GM12878 (cell line): Measurements from ENCODE around the gene TAC3. TPM values are rescaled to one million over a fixed set of nuclear protein-coding genes. Genes with fewer than 3 reads are reported as not detected.
"Not testable (repeated sequence)": the region's sequence is repeated elsewhere in the genome, so short reads cannot be mapped to it uniquely, and the experiment has no call there.

Source experiments
- ATAC-seq: fragments of 200-7000 bp; cut with Tn5 transposase; 3 replicates; pipeline ENCODE4 v1.9.1; 2020; ENCODE audit warnings: mild to moderate bottlenecking, moderate library complexity
- BruUV-seq: library from RNA; stranded (reverse); fragments of 400-500 nt; replicated peaks from 2 replicates; lab custom pipeline; 2021; lab: Mats Ljungman, UMichigan
- CTCF ChIA-PET: fragments of 300-600 bp; sonication (Branson Sonifier 250); formaldehyde crosslinking; extraction: SDS; loops from one replicate; lab custom pipeline; 2021; ENCODE audit warnings: inconsistent platforms; lab: Yijun Ruan, JAX
- POLR2A ChIA-PET: fragments of 350-600 bp; formaldehyde crosslinking; extraction: SDS; loops from one replicate; lab custom pipeline; 2021; ENCODE audit warnings: inconsistent platforms; lab: Charles Lee
- RAD21 ChIA-PET: fragments of 300-600 bp; sonication (Branson Sonifier 250); formaldehyde crosslinking; loops from one replicate; lab custom pipeline; 2023; ENCODE audit warnings: antibody characterized with exemption; ENCODE audit not compliant: unreplicated experiment; lab: Charles Lee
- SMC1A ChIA-PET: fragments of 300-600 bp; sonication (Branson Sonifier 250); formaldehyde crosslinking; loops from one replicate; lab custom pipeline; 2023; ENCODE audit not compliant: unreplicated experiment, uncharacterized antibody; lab: Charles Lee
- DNase-seq: peaks from one replicate; pipeline ENCODE4 v3.0.0-alpha.2; 2011; ENCODE audit warnings: low read depth, low spot score
- FAIRE-seq: peaks from 3 replicates; lab custom pipeline; 2011; peaks lifted over from hg19 to GRCh38; lab: Jason Lieb, UNC
- H2AFZ ChIP-seq: 2 replicates; pipeline ENCODE4 v1.6.0; 2011; ENCODE audit warnings: low read depth, low read length, control low read depth; ENCODE audit not compliant: control insufficient read depth
- H3K27ac ChIP-seq: 2 replicates; pipeline ENCODE4 v1.5.1; 2011; ENCODE audit warnings: control low read depth; ENCODE audit not compliant: control insufficient read depth, insufficient read depth
- H3K27me3 ChIP-seq, 2 experiments: replicated peaks in 1 of 2; 2 replicates each; pipeline versions ENCODE4 v1.6.0 to v1.6.1; 2011; ENCODE audit warnings: low read length in 1 of 2; ENCODE audit not compliant: control insufficient read depth in 2 of 2, insufficient read depth in 2 of 2
- H3K36me3 ChIP-seq, 2 experiments: 2 replicates each; pipeline ENCODE4 v1.5.1; 2011; ENCODE audit warnings: low read length in 1 of 2; ENCODE audit not compliant: control insufficient read depth in 2 of 2, insufficient read depth in 2 of 2
- H3K4me1 ChIP-seq: 2 replicates; pipeline ENCODE4 v1.6.1; 2011; ENCODE audit warnings: mild to moderate bottlenecking, low read length, moderate library complexity, mixed read lengths; ENCODE audit not compliant: control insufficient read depth, insufficient read depth
- H3K4me2 ChIP-seq: 2 replicates; pipeline ENCODE4 v1.6.0; 2011; ENCODE audit warnings: control low read depth; ENCODE audit not compliant: control insufficient read depth, insufficient read depth
- H3K4me3 ChIP-seq: fragments of 200-600 bp; sonication (generic); 2 replicates; pipeline ENCODE4 v1.5.1; 2016
- H3K79me2 ChIP-seq: 2 replicates; pipeline ENCODE4 v1.6.0; 2011; ENCODE audit warnings: low read length; ENCODE audit not compliant: control insufficient read depth, insufficient read depth
- H3K9ac ChIP-seq: 2 replicates; pipeline ENCODE4 v1.8.0; 2011; ENCODE audit warnings: low read length, control low read depth, mixed read lengths; ENCODE audit not compliant: control insufficient read depth, insufficient read depth
- H3K9me3 ChIP-seq: replicated peaks from 3 replicates; pipeline ENCODE4 v1.5.1; 2011; ENCODE audit warnings: mild to moderate bottlenecking, low read length; ENCODE audit not compliant: control insufficient read depth, insufficient read depth
- H4K20me1 ChIP-seq: 2 replicates; pipeline ENCODE4 v1.6.0; 2011; ENCODE audit not compliant: control insufficient read depth, insufficient read depth
- CEBPB ChIP-seq, 2 experiments: fragments of 150-350 bp in 1 of 2; IDR thresholded peaks; 2 replicates each; pipeline ENCODE4 v1.6.1; 2012 to 2014; ENCODE audit warnings: low read depth in 2 of 2, low read length in 2 of 2, borderline replicate concordance in 1 of 2, inconsistent platforms in 1 of 2
- FOXM1 ChIP-seq: IDR thresholded peaks from 2 replicates; pipeline ENCODE4 v1.6.1; 2012; ENCODE audit warnings: low read depth, mild to moderate bottlenecking, inconsistent platforms, low read length, moderate library complexity
- GABPA ChIP-seq: IDR thresholded peaks from 2 replicates; pipeline ENCODE4 v1.6.1; 2014; ENCODE audit warnings: antibody characterized with exemption, low read depth, mild to moderate bottlenecking, inconsistent platforms
- HDGF ChIP-seq: fragments of 450-650 bp; IDR thresholded peaks from 2 replicates; pipeline ENCODE4 v1.6.1; 2016; ENCODE audit warnings: antibody characterized with exemption
- IKZF1 ChIP-seq: fragments of 450-650 bp; conservative IDR thresholded peaks from 2 replicates; pipeline ENCODE4 v1.6.1; 2017; ENCODE audit warnings: antibody characterized with exemption, mild to moderate bottlenecking
- IRF3 ChIP-seq: fragments of 450-650 bp; IDR thresholded peaks from 2 replicates; pipeline ENCODE4 v1.6.1; 2014; ENCODE audit warnings: mild to moderate bottlenecking
- MTA3 ChIP-seq: IDR thresholded peaks from 2 replicates; pipeline ENCODE4 v1.6.1; 2012; ENCODE audit warnings: low read length, inconsistent platforms, borderline replicate concordance
- SP1 ChIP-seq: IDR thresholded peaks from one replicate; pipeline ENCODE4 v1.6.1; 2011; ENCODE audit warnings: low read depth, low read length
- SREBF2 ChIP-seq: IDR thresholded peaks from 2 replicates; pipeline ENCODE4 v1.6.1; 2012; ENCODE audit warnings: mild to moderate bottlenecking, low read length
- SRF ChIP-seq, 2 experiments: IDR thresholded peaks; 2 replicates each; pipeline ENCODE4 v1.6.1; 2011; ENCODE audit warnings: low read depth in 2 of 2, low read length in 2 of 2, mild to moderate bottlenecking in 1 of 2, moderate library complexity in 1 of 2
- WGBS: methylation state at CpG from one replicate; pipeline ENCODE4 v1.1.6; 2016; ENCODE audit warnings: low lambda C conversion rate; ENCODE audit not compliant: insufficient replicate concordance, insufficient coverage; ENCODE audit errors: missing lambda C conversion rate; 5-methylcytosine and 5-hydroxymethylcytosine counted together
- in situ Hi-C: fragments of 300-500 bp; cut with MboI; formaldehyde crosslinking; loops from 9 replicates; pipeline ENCODE4 v1.14.3; 2018; ENCODE audit warnings: mixed read lengths
- intact Hi-C: fragments of 100-400 bp; cut with micrococcal nuclease; formaldehyde crosslinking; loops from one replicate; pipeline ENCODE4 v1.14.2; 2022; ENCODE audit not compliant: unreplicated experiment
- polyA plus RNA-seq, 11 experiments: library from polyadenylated mRNA; depleted of rRNA in 4 of 11; unstranded in 6 of 11; stranded (reverse) in 5 of 11; fragments of >200 nt; fragmentation: Nextera tagmentation in 4 of 11; fragmentation: Illumina TruSeq in 1 of 11; extraction: Ambion mirVana in 4 of 11; extraction: Trizol in 1 of 11; gene quantifications; 1 replicate in 1 of 11; 2 replicates in 10 of 11; pipeline versions ENCODE4 v1.2.1 to v1.2.3, GENCODE V29; 2011 to 2016; ENCODE audit warnings: inconsistent platforms in 2 of 11, missing spikeins in 2 of 11, low read depth in 1 of 11
- total RNA-seq, 4 experiments: library from RNA; depleted of rRNA in 3 of 4; stranded (reverse); fragments of >200 nt in 3 of 4; fragmentation: Illumina TruSeq in 1 of 4; extraction: Trizol in 1 of 4; gene quantifications; 2 replicates each; pipeline versions ENCODE4 v1.2.1 to v1.2.3, GENCODE V29; 2013 to 2021

TAC3 gene
- total and polyA plus RNA-seq, 10 of the 15 experiments (the other 5 are each of a cell fraction or from before 2014, with no cell fraction given), result 0.11 to 0.18 (median 0.13) TPM; not detected in 7

GRCh38 chr12:57027011-57027804 lies 10.9 kb upstream of the TAC3 start (continued):
- TF ChIP-seq IKZF1, result no peak

- H3K4me1 ChIP-seq, result no peaks in the 10 kb centered on the region
- no peaks in the 10 kb centered on the region for H3K79me2 ChIP-seq
- no peaks in the 10 kb centered on the region; a peak in 1 of 4 replicates for H3K27me3 ChIP-seq
- H3K4me3 ChIP-seq, result no peak overlapping the region
- no peak for FAIRE-seq
- in situ Hi-C loops, result no loop called here
- H3K36me3 ChIP-seq, result no peaks in the 10 kb centered on the region
- no peaks in the 10 kb centered on the region for H4K20me1 ChIP-seq
- no peak overlapping the region for H3K27ac ChIP-seq
- TF ChIP-seq HDGF, result no peak
- no peak for TF ChIP-seq SREBF2
- TF ChIP-seq CEBPB (IDR thresholded peaks at IDR 0.05; ENCODE audit: borderline replicate concordance in 1 of 2, low read depth in 2 of 2, low read length in 2 of 2), result no peak
- TF ChIP-seq GABPA, result no peak
- TF ChIP-seq SP1, result no peak
- no peak for TF ChIP-seq SRF (IDR thresholded peaks at IDR 0.05; ENCODE audit: low read depth in 2 of 2, low read length in 2 of 2)
- TF ChIP-seq MTA3, result no peak
- no peak for TF ChIP-seq FOXM1
- no peak for TF ChIP-seq IRF3
- ATAC-seq, result no peak
- 16% methylated on average over 2 of the region's 2 CpGs for WGBS
- POLR2A ChIA-PET, result no interaction called here
- H3K9ac ChIP-seq, result no peak overlapping the region
- intact Hi-C loops, result no loop called here
- H2AFZ ChIP-seq, result no peak overlapping the region
- RAD21 ChIA-PET, result interaction anchor here (1.0 kb wide), 1 partner anchor 40 kb away, joined by 3 read pairs; no protein-coding TSS in a partner anchor
- no peak for DNase-seq
- H3K4me2 ChIP-seq, result no peak overlapping the region
- no peaks in the 10 kb centered on the region for H3K9me3 ChIP-seq
- BruUV-seq, result no TSS peak
- SMC1A ChIA-PET, result no interaction called here
- CTCF ChIA-PET, result interaction anchor here (1.3 kb wide), 2 partner anchors 24 to 87 kb away, joined by 3 to 4 read pairs; no protein-coding TSS in a partner anchor
Observed at GRCh38 chr12:57025196-57025595, 8.9 kb upstream of the TAC3 start.

- H3K9ac ChIP-seq, H4K20me1 ChIP-seq, H3K4me1 ChIP-seq, BruUV-seq, H3K27me3 ChIP-seq, H3K27ac ChIP-seq, H3K4me2 ChIP-seq, H3K9me3 ChIP-seq, intact Hi-C loops, ATAC-seq, H3K36me3 ChIP-seq, RAD21 ChIA-PET, FAIRE-seq, SMC1A ChIA-PET, in situ Hi-C loops, DNase-seq, H2AFZ ChIP-seq, H3K79me2 ChIP-seq, H3K4me3 ChIP-seq: not testable (repeated sequence)
- ChIA-PET CTCF (interaction anchor here (1.2 to 1.7 kb wide), 3 partner anchors 9 to 89 kb away, joined by 3 to 9 read pairs (median 4); partner anchors contain the start of gene STAT6), POLR2A (interaction anchor here (0.9 kb wide), 1 partner anchor 10 kb away, joined by 7 read pairs; no protein-coding TSS in a partner anchor)
- WGBS, result 100% methylated on average over 5 of the region's 5 CpGs
Observed at GRCh38 chr12:57022324-57022723, 6.0 kb upstream of the TAC3 start.
